HEK293 (cell line): ENCODE measurements around the gene PIPOX.

Experiments
- OVOL3 ChIP-seq: fragments of 450-650 bp; formaldehyde crosslinking; IDR thresholded peaks from 2 replicates; pipeline ENCODE4 v1.5.1; 2016; ENCODE audit warnings: missing biosample characterization, missing genetic modification characterization
- SP3 ChIP-seq: fragments of 450-650 bp; formaldehyde crosslinking; IDR thresholded peaks from 2 replicates; pipeline ENCODE4 v1.5.1; 2016; ENCODE audit warnings: missing biosample characterization, missing genetic modification characterization
- TCF7L2 ChIP-seq: IDR thresholded peaks from 2 replicates; pipeline ENCODE4 v1.6.1; 2011; ENCODE audit warnings: low read depth, mild to moderate bottlenecking, inconsistent platforms, low read length, moderate library complexity, borderline replicate concordance
- YY1 ChIP-seq: fragments of 450-650 bp; formaldehyde crosslinking; IDR thresholded peaks from 2 replicates; pipeline ENCODE4 v1.5.1; 2018; ENCODE audit warnings: missing biosample characterization, missing genetic modification characterization
- ZBTB1 ChIP-seq: fragments of 450-650 bp; formaldehyde crosslinking; IDR thresholded peaks from 2 replicates; pipeline ENCODE4 v1.5.1; 2016; ENCODE audit warnings: missing biosample characterization, missing genetic modification characterization
- ZNF239 ChIP-seq: fragments of 450-650 bp; formaldehyde crosslinking; IDR thresholded peaks from 2 replicates; pipeline ENCODE4 v1.5.1; 2016; ENCODE audit warnings: missing biosample characterization, missing genetic modification characterization
- ZNF350 ChIP-seq: fragments of 450-650 bp; formaldehyde crosslinking; IDR thresholded peaks from 2 replicates; pipeline ENCODE4 v1.5.0; 2017; ENCODE audit warnings: missing biosample characterization, mild to moderate bottlenecking, missing genetic modification characterization
- ZNF530 ChIP-seq: fragments of 450-650 bp; formaldehyde crosslinking; IDR thresholded peaks from 2 replicates; pipeline ENCODE4 v1.5.1; 2016; ENCODE audit warnings: low read depth, missing biosample characterization, missing genetic modification characterization
- ZNF629 ChIP-seq: fragments of 450-650 bp; formaldehyde crosslinking; IDR thresholded peaks from 2 replicates; pipeline ENCODE4 v1.5.1; 2017; ENCODE audit warnings: missing biosample characterization, missing genetic modification characterization
- ZNF76 ChIP-seq: fragments of 450-650 bp; formaldehyde crosslinking; IDR thresholded peaks from 2 replicates; pipeline ENCODE4; 2016; ENCODE audit warnings: low read depth, missing biosample characterization, missing genetic modification characterization, borderline replicate concordance
- TF ChIP-seq, protein P1 (sequence below): fragments of 450-650 bp; formaldehyde crosslinking; IDR thresholded peaks from 2 replicates; pipeline ENCODE4 v1.5.1; 2016; ENCODE audit warnings: missing biosample characterization, missing genetic modification characterization
- TF ChIP-seq, protein P2 (sequence below): fragments of 450-650 bp; formaldehyde crosslinking; IDR thresholded peaks from 2 replicates; pipeline ENCODE4 v1.5.1; 2016; ENCODE audit warnings: missing biosample characterization, missing genetic modification characterization, low read depth
- TF ChIP-seq, protein P3 (sequence below): fragments of 450-650 bp; formaldehyde crosslinking; IDR thresholded peaks from 2 replicates; pipeline ENCODE4 v1.5.1; 2017; ENCODE audit warnings: missing biosample characterization, missing genetic modification characterization

DNA sequence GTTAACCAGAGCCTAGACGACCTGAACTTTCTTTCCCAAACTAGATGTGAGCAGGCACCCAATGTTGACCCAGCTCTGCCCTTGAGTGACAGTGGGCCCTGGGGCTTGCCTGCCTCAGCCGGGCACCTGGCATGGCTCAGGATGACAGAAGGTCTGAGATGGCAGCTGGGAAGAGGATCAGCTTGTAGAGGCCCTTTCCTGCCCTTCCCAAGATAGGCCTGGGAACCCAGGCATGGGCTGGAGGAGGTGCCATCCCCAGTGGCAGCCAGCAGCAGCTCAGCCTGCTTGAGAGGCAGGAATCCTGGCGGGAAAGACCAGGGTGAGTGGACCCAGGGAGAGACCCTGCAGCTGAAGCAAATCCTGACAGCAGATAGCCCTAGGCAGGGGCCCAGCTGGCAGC is 59.1 kb downstream of the PIPOX start:
- TF ChIP-seq ZNF239 (tag by site-specific recombination) (no peak), ZBTB1 (tag by site-specific recombination) (no peak), ZNF350 (tag by site-specific recombination) (no peak), OVOL3 (tag by site-specific recombination) (no peak), YY1 (tag by site-specific recombination) (no peak), TCF7L2 (no peak), ZNF76 (tag by site-specific recombination) (no peak), ZNF629 (tag by site-specific recombination) (no peak), SP3 (no peak), ZNF530 (tag by site-specific recombination) (no peak)
- TF ChIP-seq, protein P1, sequence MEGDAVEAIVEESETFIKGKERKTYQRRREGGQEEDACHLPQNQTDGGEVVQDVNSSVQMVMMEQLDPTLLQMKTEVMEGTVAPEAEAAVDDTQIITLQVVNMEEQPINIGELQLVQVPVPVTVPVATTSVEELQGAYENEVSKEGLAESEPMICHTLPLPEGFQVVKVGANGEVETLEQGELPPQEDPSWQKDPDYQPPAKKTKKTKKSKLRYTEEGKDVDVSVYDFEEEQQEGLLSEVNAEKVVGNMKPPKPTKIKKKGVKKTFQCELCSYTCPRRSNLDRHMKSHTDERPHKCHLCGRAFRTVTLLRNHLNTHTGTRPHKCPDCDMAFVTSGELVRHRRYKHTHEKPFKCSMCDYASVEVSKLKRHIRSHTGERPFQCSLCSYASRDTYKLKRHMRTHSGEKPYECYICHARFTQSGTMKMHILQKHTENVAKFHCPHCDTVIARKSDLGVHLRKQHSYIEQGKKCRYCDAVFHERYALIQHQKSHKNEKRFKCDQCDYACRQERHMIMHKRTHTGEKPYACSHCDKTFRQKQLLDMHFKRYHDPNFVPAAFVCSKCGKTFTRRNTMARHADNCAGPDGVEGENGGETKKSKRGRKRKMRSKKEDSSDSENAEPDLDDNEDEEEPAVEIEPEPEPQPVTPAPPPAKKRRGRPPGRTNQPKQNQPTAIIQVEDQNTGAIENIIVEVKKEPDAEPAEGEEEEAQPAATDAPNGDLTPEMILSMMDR (tag by site-specific recombination), result no peak
- TF ChIP-seq, protein P2, sequence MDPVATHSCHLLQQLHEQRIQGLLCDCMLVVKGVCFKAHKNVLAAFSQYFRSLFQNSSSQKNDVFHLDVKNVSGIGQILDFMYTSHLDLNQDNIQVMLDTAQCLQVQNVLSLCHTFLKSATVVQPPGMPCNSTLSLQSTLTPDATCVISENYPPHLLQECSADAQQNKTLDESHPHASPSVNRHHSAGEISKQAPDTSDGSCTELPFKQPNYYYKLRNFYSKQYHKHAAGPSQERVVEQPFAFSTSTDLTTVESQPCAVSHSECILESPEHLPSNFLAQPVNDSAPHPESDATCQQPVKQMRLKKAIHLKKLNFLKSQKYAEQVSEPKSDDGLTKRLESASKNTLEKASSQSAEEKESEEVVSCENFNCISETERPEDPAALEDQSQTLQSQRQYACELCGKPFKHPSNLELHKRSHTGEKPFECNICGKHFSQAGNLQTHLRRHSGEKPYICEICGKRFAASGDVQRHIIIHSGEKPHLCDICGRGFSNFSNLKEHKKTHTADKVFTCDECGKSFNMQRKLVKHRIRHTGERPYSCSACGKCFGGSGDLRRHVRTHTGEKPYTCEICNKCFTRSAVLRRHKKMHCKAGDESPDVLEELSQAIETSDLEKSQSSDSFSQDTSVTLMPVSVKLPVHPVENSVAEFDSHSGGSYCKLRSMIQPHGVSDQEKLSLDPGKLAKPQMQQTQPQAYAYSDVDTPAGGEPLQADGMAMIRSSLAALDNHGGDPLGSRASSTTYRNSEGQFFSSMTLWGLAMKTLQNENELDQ (tag by site-specific recombination), result no peak
- TF ChIP-seq, protein P3, sequence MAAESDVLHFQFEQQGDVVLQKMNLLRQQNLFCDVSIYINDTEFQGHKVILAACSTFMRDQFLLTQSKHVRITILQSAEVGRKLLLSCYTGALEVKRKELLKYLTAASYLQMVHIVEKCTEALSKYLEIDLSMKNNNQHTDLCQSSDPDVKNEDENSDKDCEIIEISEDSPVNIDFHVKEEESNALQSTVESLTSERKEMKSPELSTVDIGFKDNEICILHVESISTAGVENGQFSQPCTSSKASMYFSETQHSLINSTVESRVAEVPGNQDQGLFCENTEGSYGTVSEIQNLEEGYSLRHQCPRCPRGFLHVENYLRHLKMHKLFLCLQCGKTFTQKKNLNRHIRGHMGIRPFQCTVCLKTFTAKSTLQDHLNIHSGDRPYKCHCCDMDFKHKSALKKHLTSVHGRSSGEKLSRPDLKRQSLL, result no peak
